Measurements from ENCODE around the gene TMEM132C. TPM values are rescaled to one million over a fixed set of nuclear protein-coding genes. Genes with fewer than 3 reads are reported as not detected.

TMEM132C gene
- total and polyA plus RNA-seq, 7 donors, result 0.60 to 3.5 (median 1.7) TPM; not detected in 1

- no peaks in the 10 kb centered on the region for H3K36me3 ChIP-seq
- WGBS, 2 donors, result 30 to 65% methylated on average over 7 of the region's 7 CpGs
Measured at GRCh38 chr12:128660532-128661225, 393.7 kb downstream of the TMEM132C start.

DNA sequence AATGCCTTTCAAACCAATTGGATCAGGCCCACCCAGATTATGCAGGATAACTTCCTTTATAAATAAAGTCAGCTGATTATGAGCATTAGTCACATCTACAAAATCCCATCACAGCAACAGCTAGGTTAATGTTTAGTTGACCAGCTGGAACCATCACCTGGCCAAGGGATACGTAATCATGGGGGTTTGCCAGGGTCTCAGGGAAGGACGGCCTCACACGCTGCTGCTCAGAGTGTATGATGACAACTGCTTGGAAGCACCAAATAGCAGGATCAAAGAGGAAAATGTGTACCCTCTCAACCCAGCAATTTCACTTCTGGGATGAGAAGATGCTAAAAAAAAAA lies 394.2 kb downstream of the TMEM132C start:
- WGBS, 2 donors, result 37 to 65% methylated on average over 3 of the region's 3 CpGs
- intact Hi-C loops (cut with DNase I), result no loop called here
- H3K9me3 ChIP-seq, result peaks cover 0 to 4% (median 0%) of the 10 kb centered on the region in 4 donors
- H3K27me3 ChIP-seq, result no peaks in the 10 kb centered on the region
- no peaks in the 10 kb centered on the region for H3K36me3 ChIP-seq
- no peaks in the 10 kb centered on the region for H3K4me1 ChIP-seq
- no peak for DNase-seq
- TF ChIP-seq POLR2A (IDR thresholded peaks at IDR 0.05) (no peak), CTCF (IDR thresholded peaks at IDR 0.05) (no peak), POLR2AphosphoS5 (IDR thresholded peaks at IDR 0.05) (no peak), EP300 (IDR thresholded peaks at IDR 0.05) (no peak)
- no peak overlapping the region for H3K4me3 ChIP-seq
- H3K27ac ChIP-seq, result no peak overlapping the region

More at GRCh38 chr12:128660532-128661225, 393.7 kb downstream of the TMEM132C start:
- Histone ChIP-seq H3K4me3 (no peak overlapping the region), H3K4me1 (no peaks in the 10 kb centered on the region), H3K27me3 (no peaks in the 10 kb centered on the region), H3K27ac (no peak overlapping the region), H3K9me3 (no peaks in the 10 kb centered on the region)
- intact Hi-C loops (cut with DNase I), result no loop called here
- no peak for TF ChIP-seq EP300 (IDR thresholded peaks at IDR 0.05)
- no peak for TF ChIP-seq POLR2AphosphoS5 (IDR thresholded peaks at IDR 0.05)
- no peak for TF ChIP-seq CTCF (IDR thresholded peaks at IDR 0.05)
- TF ChIP-seq POLR2A (IDR thresholded peaks at IDR 0.05), result no peak
- DNase-seq, result no peak

DNA sequence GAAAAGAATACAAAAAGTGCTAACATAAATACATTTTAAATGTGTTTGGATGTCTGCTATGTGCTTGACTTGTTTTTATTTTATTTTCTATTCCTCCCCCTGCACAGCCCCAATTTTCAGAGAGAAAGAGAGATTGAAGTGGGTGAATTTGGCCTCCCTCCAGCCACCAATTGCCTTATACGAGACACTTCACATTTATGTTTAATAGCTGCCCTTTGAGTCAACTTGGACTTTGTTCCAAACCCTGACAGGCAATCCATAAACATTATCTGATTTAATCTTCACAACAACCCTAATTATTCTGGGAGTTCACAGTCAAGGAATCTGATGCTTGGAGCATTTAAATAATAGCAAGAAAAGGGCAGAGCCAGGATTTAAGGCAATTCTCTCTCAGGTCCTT lies 395.1 kb downstream of the TMEM132C start:
- H3K27me3 ChIP-seq, result no peaks in the 10 kb centered on the region
- DNase-seq, result no peak
- intact Hi-C loops (cut with DNase I), result no loop called here
- H3K4me1 ChIP-seq, result no peaks in the 10 kb centered on the region
- H3K4me3 ChIP-seq, result no peak overlapping the region
- WGBS, 2 donors, result 13 to 48% methylated on average over 1 of the region's 1 CpG
- H3K27ac ChIP-seq, result no peak overlapping the region
- H3K36me3 ChIP-seq, result no peaks in the 10 kb centered on the region
- H3K9me3 ChIP-seq, result peaks cover 0 to 4% (median 0%) of the 10 kb centered on the region in 4 donors
- TF ChIP-seq POLR2AphosphoS5 (IDR thresholded peaks at IDR 0.05) (no peak), CTCF (IDR thresholded peaks at IDR 0.05) (no peak), EP300 (IDR thresholded peaks at IDR 0.05) (no peak), POLR2A (IDR thresholded peaks at IDR 0.05) (no peak)

- no peak for DNase-seq
- intact Hi-C loops (cut with DNase I), result no loop called here
- WGBS, 2 donors, result 86 to 89% methylated on average over 9 of the region's 9 CpGs
- no peak overlapping the region for H3K4me3 ChIP-seq
- no peaks in the 10 kb centered on the region for H3K4me1 ChIP-seq
- no peaks in the 10 kb centered on the region for H3K27me3 ChIP-seq
- H3K9me3 ChIP-seq, result peaks cover 0 to 4% (median 0%) of the 10 kb centered on the region in 4 donors
- H3K27ac ChIP-seq, result no peak overlapping the region
- TF ChIP-seq CTCF (IDR thresholded peaks at IDR 0.05) (no peak), POLR2A (IDR thresholded peaks at IDR 0.05) (no peak)
- H3K36me3 ChIP-seq, result no peaks in the 10 kb centered on the region
Measured at GRCh38 chr12:128664501-128664900, 397.5 kb downstream of the TMEM132C start.

- no peak overlapping the region for H3K4me3 ChIP-seq
- intact Hi-C loops (cut with DNase I), result no loop called here
- no peaks in the 10 kb centered on the region for H3K36me3 ChIP-seq
- DNase-seq, result no peak
- H3K4me1 ChIP-seq, result no peaks in the 10 kb centered on the region
- peaks cover 0 to 4% (median 0%) of the 10 kb centered on the region in 4 donors for H3K9me3 ChIP-seq
- H3K27ac ChIP-seq, result no peak overlapping the region
- no peaks in the 10 kb centered on the region for H3K27me3 ChIP-seq
- 81 to 89% methylated on average over 7 of the region's 7 CpGs for WGBS, 2 donors
- TF ChIP-seq POLR2A (IDR thresholded peaks at IDR 0.05), result no peak
- no peak for TF ChIP-seq EP300 (IDR thresholded peaks at IDR 0.05)
- no peak for TF ChIP-seq CTCF (IDR thresholded peaks at IDR 0.05)
- no peak for TF ChIP-seq POLR2AphosphoS5 (IDR thresholded peaks at IDR 0.05)
Measured at GRCh38 chr12:128667193-128667592, 400.2 kb downstream of the TMEM132C start.

Measured in sigmoid colon (tissue), 7 donors.